Fibroblast of lung (primary cell): Measurements from ENCODE around the gene AGAP1.

Experiments used
- EZH2 ChIP-seq: IDR thresholded peaks from 2 replicates; pipeline ENCODE4 v1.5.1; 2012; ENCODE audit warnings: low read length, control low read depth, mild to moderate bottlenecking; ENCODE audit errors: missing control alignments
- TF ChIP-seq, protein P1 (sequence below), 2 donors: IDR thresholded peaks in 1 of 2; conservative IDR thresholded peaks in 1 of 2; 1 replicate in 1 of 2; 2 replicates in 1 of 2; pipeline ENCODE4 v1.5.1; 2011 to 2012; ENCODE audit warnings: low read length in 2 of 2, control low read depth in 1 of 2, inconsistent platforms in 1 of 2, low read depth in 1 of 2, mild to moderate bottlenecking in 1 of 2

DNA sequence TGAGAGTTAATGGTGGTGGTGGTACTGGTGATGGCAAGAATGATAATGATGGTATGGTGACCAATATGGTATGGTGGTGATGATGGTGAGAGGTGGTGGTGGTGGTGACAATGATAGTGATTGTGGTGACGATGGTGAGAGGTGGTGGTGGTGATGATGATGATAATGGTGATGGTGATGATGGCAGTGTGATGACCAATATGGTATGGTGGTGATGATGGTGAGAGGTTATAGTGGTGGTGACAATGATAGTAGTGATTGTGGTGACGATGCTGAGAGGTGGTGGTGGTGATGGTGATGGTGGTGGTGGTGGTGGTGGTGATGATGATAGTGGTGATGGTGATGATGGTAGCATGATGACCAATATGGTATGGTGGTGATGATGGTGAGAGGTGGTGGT is 505.2 kb downstream of the AGAP1 start:
- TF ChIP-seq, protein P1, sequence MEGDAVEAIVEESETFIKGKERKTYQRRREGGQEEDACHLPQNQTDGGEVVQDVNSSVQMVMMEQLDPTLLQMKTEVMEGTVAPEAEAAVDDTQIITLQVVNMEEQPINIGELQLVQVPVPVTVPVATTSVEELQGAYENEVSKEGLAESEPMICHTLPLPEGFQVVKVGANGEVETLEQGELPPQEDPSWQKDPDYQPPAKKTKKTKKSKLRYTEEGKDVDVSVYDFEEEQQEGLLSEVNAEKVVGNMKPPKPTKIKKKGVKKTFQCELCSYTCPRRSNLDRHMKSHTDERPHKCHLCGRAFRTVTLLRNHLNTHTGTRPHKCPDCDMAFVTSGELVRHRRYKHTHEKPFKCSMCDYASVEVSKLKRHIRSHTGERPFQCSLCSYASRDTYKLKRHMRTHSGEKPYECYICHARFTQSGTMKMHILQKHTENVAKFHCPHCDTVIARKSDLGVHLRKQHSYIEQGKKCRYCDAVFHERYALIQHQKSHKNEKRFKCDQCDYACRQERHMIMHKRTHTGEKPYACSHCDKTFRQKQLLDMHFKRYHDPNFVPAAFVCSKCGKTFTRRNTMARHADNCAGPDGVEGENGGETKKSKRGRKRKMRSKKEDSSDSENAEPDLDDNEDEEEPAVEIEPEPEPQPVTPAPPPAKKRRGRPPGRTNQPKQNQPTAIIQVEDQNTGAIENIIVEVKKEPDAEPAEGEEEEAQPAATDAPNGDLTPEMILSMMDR (conservative IDR thresholded peaks at IDR 0.05 in 1 of 2, IDR thresholded peaks at IDR 0.05 in 1 of 2; ENCODE audit: low read depth in 1 of 2, low read length in 2 of 2) = no peak
- TF ChIP-seq EZH2 = no peak
